Chondrocyte (in vitro differentiated cells): ENCODE data around the gene PSMD12. TPM values are rescaled to one million over a fixed set of nuclear protein-coding genes. Genes with fewer than 3 reads are reported as not detected.

Source experiments
- DNase-seq: peaks from one replicate; pipeline ENCODE4 v3.0.0; 2021; ENCODE audit warnings: mixed read lengths, low spot score
- H3K27ac Mint-ChIP-seq: one replicate; pipeline ENCODE4 v1.8.0; 2021; ENCODE audit warnings: mild to moderate bottlenecking, moderate library complexity, mixed read lengths; ENCODE audit not compliant: unreplicated experiment
- H3K27me3 Mint-ChIP-seq: 2 replicates; pipeline ENCODE4 v1.8.0; 2021; ENCODE audit warnings: low read depth, mixed read lengths
- H3K36me3 Mint-ChIP-seq: 2 replicates; pipeline ENCODE4 v1.8.0; 2021; ENCODE audit warnings: low read depth, mixed read lengths
- H3K4me1 Mint-ChIP-seq: 2 replicates; pipeline ENCODE4 v1.8.0; 2021; ENCODE audit warnings: low read depth, mild to moderate bottlenecking, mixed read lengths
- H3K4me3 Mint-ChIP-seq: one replicate; pipeline ENCODE4 v1.8.0; 2021; ENCODE audit warnings: mild to moderate bottlenecking, moderate library complexity, mixed read lengths; ENCODE audit not compliant: unreplicated experiment
- H3K9me3 Mint-ChIP-seq: 2 replicates; pipeline ENCODE4 v1.8.0; 2021; ENCODE audit warnings: low read depth, mixed read lengths
- total RNA-seq: library from RNA; stranded (reverse); gene quantifications from 3 replicates; pipeline ENCODE4 v1.2.1, GENCODE V29; 2021
- TF ChIP-seq, protein P1 (sequence below): fragments of 200-600 bp; sonication (generic); IDR thresholded peaks from 2 replicates; pipeline ENCODE4 v1.5.0; 2021; ENCODE audit warnings: antibody characterized with exemption, mild to moderate bottlenecking, moderate library complexity

PSMD12 gene
- total RNA-seq, 1 donor from 2014 or later, result 44.2 TPM

DNA sequence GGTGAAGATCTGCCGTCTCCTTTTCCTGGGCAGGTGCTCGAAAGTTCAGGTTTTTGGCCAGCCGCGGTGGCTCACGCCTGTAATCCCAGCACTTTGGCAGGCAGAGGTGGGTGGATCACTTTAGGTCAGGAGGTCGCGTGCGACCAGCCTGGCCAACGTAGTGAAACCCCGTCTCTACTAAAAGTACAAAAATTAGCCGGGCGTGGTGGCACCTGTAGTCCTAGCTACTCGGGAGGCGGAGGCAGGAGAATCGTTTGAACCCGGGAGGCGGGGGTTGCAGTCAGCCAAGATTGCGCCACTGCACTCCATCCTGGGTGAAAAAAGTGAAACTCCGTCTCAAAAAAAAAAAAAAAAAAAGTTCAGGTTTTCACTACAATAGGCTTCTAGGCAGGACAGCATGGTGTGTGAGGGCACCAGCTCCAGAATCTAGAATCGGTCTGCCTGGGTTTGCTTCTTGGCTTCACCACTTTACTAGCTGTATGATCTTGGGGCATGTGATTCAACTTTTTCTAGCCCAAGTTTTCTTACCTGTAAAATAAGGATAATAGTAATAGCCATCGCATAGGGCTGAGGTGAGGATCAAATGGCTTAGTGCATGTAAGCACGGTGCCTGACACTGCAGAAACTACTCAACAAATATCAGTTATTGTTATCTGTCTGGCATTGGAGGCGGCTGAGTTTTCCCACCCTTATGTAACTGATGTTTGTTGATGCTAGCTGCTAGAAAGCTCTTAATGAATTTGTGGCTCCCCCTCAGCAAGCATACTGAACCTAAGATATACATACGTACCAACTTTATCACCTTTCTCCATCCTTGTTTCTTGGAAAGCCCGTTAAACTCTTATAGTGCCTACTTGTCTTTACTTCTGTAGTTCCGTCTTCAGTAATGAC, 1.3 kb downstream of the PSMD12 start:
- Mint-ChIP-seq H3K4me1 (peaks cover 54% of the 10 kb centered on the region), H3K9me3 (no peaks in the 10 kb centered on the region), H3K27ac (peak overlapping the region; percentile 97), H3K36me3 (peaks cover 4% of the 10 kb centered on the region), H3K4me3 (peak overlapping the region; percentile 91), H3K27me3 (no peaks in the 10 kb centered on the region)
- TF ChIP-seq, protein P1, sequence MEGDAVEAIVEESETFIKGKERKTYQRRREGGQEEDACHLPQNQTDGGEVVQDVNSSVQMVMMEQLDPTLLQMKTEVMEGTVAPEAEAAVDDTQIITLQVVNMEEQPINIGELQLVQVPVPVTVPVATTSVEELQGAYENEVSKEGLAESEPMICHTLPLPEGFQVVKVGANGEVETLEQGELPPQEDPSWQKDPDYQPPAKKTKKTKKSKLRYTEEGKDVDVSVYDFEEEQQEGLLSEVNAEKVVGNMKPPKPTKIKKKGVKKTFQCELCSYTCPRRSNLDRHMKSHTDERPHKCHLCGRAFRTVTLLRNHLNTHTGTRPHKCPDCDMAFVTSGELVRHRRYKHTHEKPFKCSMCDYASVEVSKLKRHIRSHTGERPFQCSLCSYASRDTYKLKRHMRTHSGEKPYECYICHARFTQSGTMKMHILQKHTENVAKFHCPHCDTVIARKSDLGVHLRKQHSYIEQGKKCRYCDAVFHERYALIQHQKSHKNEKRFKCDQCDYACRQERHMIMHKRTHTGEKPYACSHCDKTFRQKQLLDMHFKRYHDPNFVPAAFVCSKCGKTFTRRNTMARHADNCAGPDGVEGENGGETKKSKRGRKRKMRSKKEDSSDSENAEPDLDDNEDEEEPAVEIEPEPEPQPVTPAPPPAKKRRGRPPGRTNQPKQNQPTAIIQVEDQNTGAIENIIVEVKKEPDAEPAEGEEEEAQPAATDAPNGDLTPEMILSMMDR, result no peak
- DNase-seq, result no peak

DNA sequence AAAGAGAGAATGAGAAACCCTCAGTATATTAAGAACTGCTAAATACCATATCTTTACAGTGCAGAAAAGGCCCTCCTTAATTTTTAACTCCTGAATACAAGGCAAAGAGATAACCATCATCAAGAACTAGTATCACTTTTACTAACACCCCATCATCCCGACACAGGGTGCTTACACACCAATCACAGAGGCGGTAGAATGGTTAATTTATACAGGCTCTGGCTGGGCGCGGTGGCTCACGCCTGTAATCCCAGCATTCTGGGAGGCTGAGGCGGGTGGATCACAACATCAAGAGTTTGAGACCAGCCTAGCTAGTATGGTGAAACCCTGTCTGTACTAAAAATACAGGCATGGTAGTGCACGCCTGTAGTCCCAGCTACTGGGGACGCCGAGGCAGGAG, 4.2 kb downstream of the PSMD12 start:
- peaks cover 61% of the 10 kb centered on the region for H3K4me1 Mint-ChIP-seq
- TF ChIP-seq, protein P1, result no peak
- no peak overlapping the region for H3K4me3 Mint-ChIP-seq
- no peaks in the 10 kb centered on the region for H3K9me3 Mint-ChIP-seq
- no peak overlapping the region for H3K27ac Mint-ChIP-seq
- H3K27me3 Mint-ChIP-seq, result no peaks in the 10 kb centered on the region
- no peak for DNase-seq
- H3K36me3 Mint-ChIP-seq, result peaks cover 7% of the 10 kb centered on the region

GRCh38 chr17:67360880-67361279, 5.5 kb downstream of the PSMD12 start:
- Mint-ChIP-seq H3K4me1 (peaks cover 55% of the 10 kb centered on the region), H3K27me3 (no peaks in the 10 kb centered on the region)
- TF ChIP-seq, protein P1, result no peak

DNA sequence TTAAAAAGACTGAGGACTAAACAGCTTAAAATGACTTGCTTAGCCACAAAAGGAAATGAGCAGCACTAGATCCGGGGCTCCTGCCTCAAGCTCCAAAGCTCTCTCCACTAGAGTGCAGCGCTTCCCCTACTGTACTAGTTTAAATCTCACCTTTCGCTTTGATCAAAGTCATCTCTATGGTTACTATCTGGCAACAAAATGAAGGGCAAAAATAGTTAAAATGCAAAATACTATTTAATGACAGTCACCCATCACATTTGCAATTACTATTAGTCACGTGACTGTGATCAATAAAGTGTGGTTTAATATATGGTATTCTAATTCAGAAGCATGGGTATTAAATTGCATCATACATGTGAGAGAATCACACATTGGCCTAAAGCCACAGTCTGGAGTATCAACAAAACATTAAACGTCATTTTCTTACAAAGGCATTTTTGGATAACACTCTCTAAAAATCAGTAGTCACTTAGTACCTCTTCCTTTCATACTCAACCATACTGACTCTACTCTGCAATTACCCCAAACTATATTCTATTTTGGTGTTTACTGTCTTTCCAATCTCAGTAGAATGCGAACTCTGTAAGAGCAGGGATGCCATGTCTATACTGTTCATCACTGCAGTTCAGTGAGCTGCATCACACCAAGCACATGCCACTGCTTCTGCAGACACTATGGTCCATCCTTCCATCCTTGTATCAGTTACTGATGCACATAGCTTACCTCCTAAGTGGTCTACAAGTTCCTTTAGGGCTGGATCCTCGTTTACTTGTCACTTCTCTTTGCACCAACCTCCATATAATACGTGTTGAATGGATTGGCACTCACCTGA, 6.2 kb downstream of the PSMD12 start:
- TF ChIP-seq, protein P1, result peak; percentile 67
- DNase-seq, result no peak
- Mint-ChIP-seq H3K27ac (no peak overlapping the region), H3K4me1 (peaks cover 48% of the 10 kb centered on the region), H3K36me3 (peaks cover 13% of the 10 kb centered on the region), H3K27me3 (no peaks in the 10 kb centered on the region), H3K4me3 (no peak overlapping the region), H3K9me3 (no peaks in the 10 kb centered on the region)

More at GRCh38 chr17:67360880-67361279, 5.5 kb downstream of the PSMD12 start:
- no peak overlapping the region for H3K27ac Mint-ChIP-seq
- no peak for DNase-seq
- H3K36me3 Mint-ChIP-seq, result peaks cover 9% of the 10 kb centered on the region
- H3K4me3 Mint-ChIP-seq, result no peak overlapping the region
- no peaks in the 10 kb centered on the region for H3K9me3 Mint-ChIP-seq

GRCh38 chr17:67358612-67359011, 7.8 kb downstream of the PSMD12 start:
- no peaks in the 10 kb centered on the region for H3K27me3 Mint-ChIP-seq
- no peaks in the 10 kb centered on the region for H3K9me3 Mint-ChIP-seq
- TF ChIP-seq, protein P1, result no peak
- no peak overlapping the region for H3K4me3 Mint-ChIP-seq
- DNase-seq, result no peak
- peaks cover 22% of the 10 kb centered on the region for H3K36me3 Mint-ChIP-seq
- H3K27ac Mint-ChIP-seq, result peak overlapping the region; percentile 54
- H3K4me1 Mint-ChIP-seq, result peaks cover 34% of the 10 kb centered on the region
